Upper lobe of left lung (tissue), 6 donors: Measurements from ENCODE around the gene SMCHD1. TPM values are rescaled to one million over a fixed set of nuclear protein-coding genes. Genes with fewer than 3 reads are reported as not detected.
A peak's percentile ranks its signal among the peaks of the same experiment; 100 is the strongest.

Experiments
- ATAC-seq, 2 donors: fragments of 200-7000 bp; cut with Tn5 transposase; one replicate each; pipeline ENCODE4 v1.9.1; 2022; ENCODE audit warnings: mild to moderate bottlenecking in 2 of 2, moderate library complexity in 2 of 2; ENCODE audit not compliant: low FRiP score in 2 of 2
- DNase-seq, 2 donors: peaks; one replicate each; pipeline ENCODE4 v3.0.0-alpha.2; 2019 to 2020
- H3K27ac ChIP-seq, 4 donors: fragments of 200-600 bp; sonication (generic); one replicate each; pipeline ENCODE4 v1.5.1; 2016 to 2019
- H3K27me3 ChIP-seq, 4 donors: fragments of 200-600 bp; sonication (generic); one replicate each; pipeline ENCODE4 v1.5.1; 2017 to 2019
- H3K36me3 ChIP-seq, 4 donors: fragments of 200-600 bp; sonication (generic); one replicate each; pipeline ENCODE4 v1.5.1; 2016 to 2019
- H3K4me1 ChIP-seq, 4 donors: fragments of 200-600 bp; sonication (generic); one replicate each; pipeline ENCODE4 v1.5.1; 2018 to 2019
- H3K4me3 ChIP-seq, 4 donors: fragments of 200-600 bp; sonication (generic); one replicate each; pipeline ENCODE4 v1.5.1; 2017 to 2019; ENCODE audit warnings: mild to moderate bottlenecking in 2 of 4, moderate library complexity in 1 of 4
- H3K9me3 ChIP-seq, 4 donors: fragments of 200-600 bp; sonication (generic); one replicate each; pipeline ENCODE4 v1.5.1; 2018 to 2019
- EP300 ChIP-seq, 4 donors: sonication (generic); formaldehyde crosslinking; IDR thresholded peaks; one replicate each; pipeline ENCODE4 v1.5.1; 2017; ENCODE audit warnings: antibody characterized with exemption in 4 of 4, control low read depth in 2 of 4
- POLR2A ChIP-seq, 4 donors: fragments of 450-650 bp; IDR thresholded peaks; one replicate each; pipeline ENCODE4 v1.5.1; 2016 to 2017; ENCODE audit warnings: antibody characterized with exemption in 4 of 4, mild to moderate bottlenecking in 2 of 4
- POLR2AphosphoS5 ChIP-seq, 2 donors: sonication (generic); formaldehyde crosslinking; IDR thresholded peaks; one replicate each; pipeline ENCODE4 v1.5.1; 2017; ENCODE audit warnings: antibody characterized with exemption in 2 of 2
- WGBS, 2 donors: methylation state at CpG; one replicate each; pipeline ENCODE4 v1.1.5; 2017 to 2018; 5-methylcytosine and 5-hydroxymethylcytosine counted together
- total RNA-seq, 6 donors: library from RNA; depleted of rRNA in 4 of 6; stranded (reverse); fragments of >200 nt in 4 of 6; gene quantifications; one replicate each; pipeline versions ENCODE4 v1.1.0 to v1.2.1, GENCODE V29; 2016 to 2021
- TF ChIP-seq, protein P1 (sequence below), 6 experiments: fragments of 450-650 bp in 4 of 6; fragments of 200-600 bp in 2 of 6; sonication (generic) in 2 of 6; IDR thresholded peaks; one replicate each; pipeline ENCODE4 v1.5.1; 2016 to 2019; ENCODE audit warnings: antibody characterized with exemption in 6 of 6
- donor health status: DM: no; HTN: no; CAD: no; lungs with moderate emphysema.
- donor health status: DM: no; HTN: yes; CAD: no; lungs with severe emphysema.

The SMCHD1 gene
- total RNA-seq, 6 donors from 2014 or later: 39.2 to 157 (median 58.9) TPM

DNA sequence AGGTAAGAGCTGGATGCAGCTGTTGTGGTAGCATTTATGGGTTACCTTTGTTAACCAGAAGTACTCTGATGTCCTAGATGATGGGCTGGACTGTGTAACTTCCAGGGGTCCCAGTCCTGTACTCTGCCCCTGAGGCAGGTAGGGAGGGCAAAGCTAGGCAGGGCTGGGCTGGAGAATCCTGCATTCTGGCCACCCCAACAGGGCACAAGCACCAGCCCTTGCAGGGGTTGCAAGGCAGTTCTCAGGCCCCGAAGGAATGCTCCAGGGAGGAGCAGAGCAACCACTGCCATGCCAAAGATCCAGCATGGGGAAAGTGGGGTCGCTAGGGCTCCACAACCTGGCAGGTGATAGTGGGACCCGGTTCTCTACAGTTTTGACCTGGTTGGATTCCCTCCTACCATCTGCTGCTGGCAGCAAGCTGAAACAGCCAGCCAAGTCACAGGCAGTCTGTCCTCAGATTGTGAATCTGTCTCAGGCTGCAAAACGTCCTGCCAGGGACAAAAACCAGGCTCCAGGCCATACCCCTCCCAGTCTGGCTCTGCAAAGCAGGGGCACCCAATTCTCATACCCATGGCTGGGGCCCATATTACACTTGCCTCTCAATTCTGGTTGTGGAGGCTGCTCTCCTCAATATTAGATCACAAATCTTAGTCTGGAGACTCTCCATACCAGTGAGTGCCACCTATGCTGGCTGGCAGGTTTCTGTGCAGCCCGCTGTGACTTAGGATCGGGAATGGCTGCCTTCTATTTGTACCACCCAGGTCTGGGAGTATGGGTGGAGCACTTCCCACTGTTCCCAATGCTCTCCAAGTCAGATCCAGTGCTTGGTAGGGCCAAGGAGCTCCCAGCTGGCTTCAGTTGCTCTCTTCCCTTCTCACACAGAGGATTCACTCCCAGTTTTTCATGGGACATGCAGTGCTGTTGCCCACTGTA lies 61.1 kb downstream of the SMCHD1 start:
- DNase-seq: no peak
- TF ChIP-seq POLR2A (IDR thresholded peaks at IDR 0.05) (no peak), EP300 (IDR thresholded peaks at IDR 0.05) (no peak), POLR2AphosphoS5 (IDR thresholded peaks at IDR 0.05) (no peak)
- TF ChIP-seq, protein P1, sequence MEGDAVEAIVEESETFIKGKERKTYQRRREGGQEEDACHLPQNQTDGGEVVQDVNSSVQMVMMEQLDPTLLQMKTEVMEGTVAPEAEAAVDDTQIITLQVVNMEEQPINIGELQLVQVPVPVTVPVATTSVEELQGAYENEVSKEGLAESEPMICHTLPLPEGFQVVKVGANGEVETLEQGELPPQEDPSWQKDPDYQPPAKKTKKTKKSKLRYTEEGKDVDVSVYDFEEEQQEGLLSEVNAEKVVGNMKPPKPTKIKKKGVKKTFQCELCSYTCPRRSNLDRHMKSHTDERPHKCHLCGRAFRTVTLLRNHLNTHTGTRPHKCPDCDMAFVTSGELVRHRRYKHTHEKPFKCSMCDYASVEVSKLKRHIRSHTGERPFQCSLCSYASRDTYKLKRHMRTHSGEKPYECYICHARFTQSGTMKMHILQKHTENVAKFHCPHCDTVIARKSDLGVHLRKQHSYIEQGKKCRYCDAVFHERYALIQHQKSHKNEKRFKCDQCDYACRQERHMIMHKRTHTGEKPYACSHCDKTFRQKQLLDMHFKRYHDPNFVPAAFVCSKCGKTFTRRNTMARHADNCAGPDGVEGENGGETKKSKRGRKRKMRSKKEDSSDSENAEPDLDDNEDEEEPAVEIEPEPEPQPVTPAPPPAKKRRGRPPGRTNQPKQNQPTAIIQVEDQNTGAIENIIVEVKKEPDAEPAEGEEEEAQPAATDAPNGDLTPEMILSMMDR (IDR thresholded peaks at IDR 0.05): no peak
- no peak overlapping the region for H3K4me3 ChIP-seq
- no peaks in the 10 kb centered on the region for H3K9me3 ChIP-seq
- H3K27me3 ChIP-seq: no peaks in the 10 kb centered on the region
- peak in 1 of 2 donors; percentile 53 for ATAC-seq
- peaks cover 8 to 81% (median 47%) of the 10 kb centered on the region in 4 donors for H3K36me3 ChIP-seq
- 90 to 93% methylated on average over 4 to 6 of the region's 6 CpGs for WGBS, 2 donors
- H3K4me1 ChIP-seq: no peaks in the 10 kb centered on the region
- no peak overlapping the region for H3K27ac ChIP-seq

DNA sequence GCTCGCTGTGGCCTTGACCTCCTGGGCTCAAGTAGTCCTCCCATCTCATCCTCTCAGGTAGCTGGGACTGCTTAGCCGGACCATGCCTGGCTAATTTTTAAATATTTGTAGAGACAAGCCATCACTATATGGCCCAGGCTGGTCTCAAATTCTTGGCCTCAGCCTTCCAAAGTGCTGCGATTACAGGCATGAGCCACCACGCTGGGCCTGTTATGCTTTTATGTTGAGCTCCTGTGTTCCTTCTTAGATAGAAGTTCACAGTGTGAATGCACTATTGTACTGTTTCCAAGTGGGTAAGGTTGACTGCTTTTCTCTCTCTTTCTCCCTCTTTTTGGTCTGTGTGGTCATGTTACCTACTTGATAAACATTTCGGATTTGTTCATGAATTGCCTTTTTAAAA lies 61.9 kb downstream of the SMCHD1 start:
- Histone ChIP-seq H3K27ac (no peak overlapping the region), H3K27me3 (no peaks in the 10 kb centered on the region), H3K4me3 (no peak overlapping the region), H3K4me1 (no peaks in the 10 kb centered on the region), H3K36me3 (peaks cover 8 to 79% (median 46%) of the 10 kb centered on the region in 4 donors), H3K9me3 (no peaks in the 10 kb centered on the region)
- no peak for DNase-seq
- no peak for TF ChIP-seq POLR2A (IDR thresholded peaks at IDR 0.05)
- TF ChIP-seq, protein P1 (IDR thresholded peaks at IDR 0.05): no peak
- TF ChIP-seq POLR2AphosphoS5 (IDR thresholded peaks at IDR 0.05): no peak
- TF ChIP-seq EP300 (IDR thresholded peaks at IDR 0.05): no peak
- peak in 1 of 2 donors; percentile 11 for ATAC-seq
- WGBS, 2 donors: 96 to 97% methylated on average over 5 of the region's 5 CpGs

DNA sequence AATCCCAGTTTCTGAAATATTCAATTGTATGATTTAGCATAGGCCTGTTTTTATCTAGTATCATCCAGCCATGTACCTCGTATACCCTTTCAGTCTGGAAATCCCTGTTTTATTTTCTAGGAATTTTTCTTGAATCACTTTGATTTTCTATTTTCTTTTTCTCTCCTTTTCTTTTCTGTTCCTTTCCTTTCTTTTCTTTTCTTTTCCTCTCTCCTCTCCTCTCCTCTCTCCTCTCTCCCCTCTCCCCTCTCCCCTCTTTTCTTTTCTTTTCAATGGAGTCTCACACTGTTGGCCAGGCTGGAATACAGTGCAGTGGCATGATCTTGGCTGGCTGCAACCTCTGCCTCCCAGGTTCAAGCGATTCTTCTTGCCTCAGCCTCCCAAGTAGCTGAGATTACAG lies 63.5 kb downstream of the SMCHD1 start:
- H3K27me3 ChIP-seq: no peaks in the 10 kb centered on the region
- no peak for DNase-seq

DNA sequence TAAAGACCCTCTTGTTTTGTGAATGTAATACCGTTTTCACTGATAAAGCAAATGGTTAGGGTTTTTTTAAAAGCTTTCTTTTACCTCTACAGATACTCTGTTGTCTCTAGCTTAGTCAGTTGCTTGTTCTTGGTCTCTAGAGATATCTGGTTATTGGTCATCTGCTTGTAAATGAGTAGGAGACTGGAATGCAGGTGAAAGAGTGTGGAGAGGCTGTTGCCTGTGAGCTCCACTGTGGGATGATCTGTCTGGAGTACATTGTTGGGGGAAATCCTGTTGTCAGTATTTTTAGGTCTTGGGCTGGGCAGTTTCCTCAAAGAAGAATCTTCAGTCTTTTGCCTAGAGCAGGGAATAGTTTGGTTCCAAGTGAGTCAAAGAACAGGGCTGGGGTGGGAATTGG lies 67.7 kb downstream of the SMCHD1 start:
- WGBS, 2 donors: 88 to 100% methylated on average over 1 of the region's 1 CpG
- H3K4me1 ChIP-seq: no peaks in the 10 kb centered on the region
- H3K9me3 ChIP-seq: no peaks in the 10 kb centered on the region
- no peaks in the 10 kb centered on the region for H3K27me3 ChIP-seq
- DNase-seq (no peak), ATAC-seq (no peak)
- H3K36me3 ChIP-seq: peaks cover 12 to 90% (median 42%) of the 10 kb centered on the region in 4 donors
- TF ChIP-seq EP300 (IDR thresholded peaks at IDR 0.05): no peak
- TF ChIP-seq, protein P1 (IDR thresholded peaks at IDR 0.05): no peak
- no peak for TF ChIP-seq POLR2A (IDR thresholded peaks at IDR 0.05)
- TF ChIP-seq POLR2AphosphoS5 (IDR thresholded peaks at IDR 0.05): no peak
- H3K27ac ChIP-seq: no peak overlapping the region
- H3K4me3 ChIP-seq: no peak overlapping the region

More for the DNA sequence above, 63.5 kb downstream of the SMCHD1 start:
- no peak overlapping the region for H3K4me3 ChIP-seq
- 94 to 100% methylated on average over 2 of the region's 2 CpGs for WGBS, 2 donors
- no peak overlapping the region for H3K27ac ChIP-seq
- no peak for ATAC-seq
- peaks cover 8 to 82% (median 47%) of the 10 kb centered on the region in 4 donors for H3K36me3 ChIP-seq
- no peaks in the 10 kb centered on the region for H3K4me1 ChIP-seq
- TF ChIP-seq EP300 (IDR thresholded peaks at IDR 0.05) (no peak), POLR2AphosphoS5 (IDR thresholded peaks at IDR 0.05) (no peak), POLR2A (IDR thresholded peaks at IDR 0.05) (no peak)
- TF ChIP-seq, protein P1 (IDR thresholded peaks at IDR 0.05): no peak
- no peaks in the 10 kb centered on the region for H3K9me3 ChIP-seq
